CD4-positive, alpha-beta T cell (primary cell): ENCODE measurements around the gene RCAN2. TPM values are rescaled to one million over a fixed set of nuclear protein-coding genes. Genes with fewer than 3 reads are reported as not detected.

ENCODE experiments used
- ATAC-seq: fragments of 200-7000 bp; cut with Tn5 transposase; one replicate; pipeline ENCODE4 v1.10.0; 2022; ENCODE audit warnings: mild to moderate bottlenecking; ENCODE audit not compliant: poor library complexity
- CTCF ChIA-PET: fragments of 350-600 bp; sonication (Branson Sonifier 250); formaldehyde crosslinking; loops from one replicate; lab custom pipeline; 2021; ENCODE audit warnings: antibody characterized with exemption, inconsistent platforms; lab: Charles Lee
- POLR2A ChIA-PET: fragments of 350-600 bp; sonication (Branson Sonifier 250); formaldehyde crosslinking; loops from one replicate; lab custom pipeline; 2021; ENCODE audit warnings: antibody characterized with exemption, inconsistent platforms; lab: Charles Lee
- DNase-seq, 14 experiments: peaks; one replicate each; pipeline ENCODE4 v3.0.0-alpha.2; 2013 to 2020; ENCODE audit warnings: mixed read lengths in 2 of 14
- H3K27ac ChIP-seq, 2 donors: one replicate each; pipeline versions ENCODE4 v1.5.1 to v1.7.0; 2013; ENCODE audit warnings: low read length in 2 of 2, low read depth in 1 of 2, mild to moderate bottlenecking in 1 of 2
- H3K27me3 ChIP-seq, 2 experiments: 1 replicate in 1 of 2; 2 replicates in 1 of 2; pipeline versions ENCODE4 v1.6.1 to v1.7.0; 2013; ENCODE audit warnings: low read length in 2 of 2, control low read depth in 1 of 2, mild to moderate bottlenecking in 1 of 2, moderate library complexity in 1 of 2; ENCODE audit not compliant: insufficient read depth in 2 of 2, control insufficient read depth in 1 of 2
- H3K36me3 ChIP-seq: one replicate; pipeline ENCODE4 v1.6.1; 2013; ENCODE audit warnings: low read length, control low read depth; ENCODE audit not compliant: insufficient read depth
- H3K4me1 ChIP-seq: one replicate; pipeline ENCODE4 v1.6.1; 2013; ENCODE audit warnings: low read length, control low read depth; ENCODE audit not compliant: insufficient read depth
- H3K4me3 ChIP-seq: one replicate; pipeline ENCODE4 v1.5.1; 2013; ENCODE audit warnings: mild to moderate bottlenecking, low read length, moderate library complexity
- H3K9me3 ChIP-seq, 2 experiments: 1 replicate in 1 of 2; 2 replicates in 1 of 2; pipeline versions ENCODE4 v1.6.1 to v1.7.0; 2013; ENCODE audit warnings: low read length in 2 of 2, mild to moderate bottlenecking in 2 of 2, control low read depth in 1 of 2, moderate library complexity in 1 of 2; ENCODE audit not compliant: control insufficient read depth in 1 of 2, insufficient read depth in 1 of 2
- H3K27ac Mint-ChIP-seq: one replicate; pipeline ENCODE4 v1.8.0; 2020; ENCODE audit warnings: mixed read lengths
- H3K27me3 Mint-ChIP-seq: one replicate; pipeline ENCODE4 v1.8.0; 2021; ENCODE audit warnings: mixed read lengths
- H3K36me3 Mint-ChIP-seq: one replicate; pipeline ENCODE4 v1.8.0; 2021; ENCODE audit warnings: low read depth, mixed read lengths
- H3K4me1 Mint-ChIP-seq: one replicate; pipeline ENCODE4 v1.8.0; 2021; ENCODE audit warnings: low read depth, mixed read lengths
- H3K4me3 Mint-ChIP-seq: one replicate; pipeline ENCODE4 v1.8.0; 2020; ENCODE audit warnings: mild to moderate bottlenecking, mixed read lengths
- H3K9me3 Mint-ChIP-seq: one replicate; pipeline ENCODE4 v1.8.0; 2020; ENCODE audit warnings: mixed read lengths
- CTCF ChIP-seq: fragments of 200-600 bp; IDR thresholded peaks from one replicate; pipeline ENCODE4 v1.8.0; 2022; ENCODE audit warnings: antibody characterized with exemption, mild to moderate bottlenecking
- intact Hi-C, 2 experiments: fragments of 100-400 bp; cut with DNase I in 1 of 2; cut with micrococcal nuclease in 1 of 2; formaldehyde crosslinking; loops; one replicate each; pipeline versions ENCODE4 v1.15.1 to v1.9.0; 2023 to 2025; cut with DNase I, micrococcal nuclease
- total RNA-seq, 174 experiments: library from RNA in 2 of 174; stranded (reverse) in 2 of 174; gene quantifications; one replicate each; pipeline ENCODE4 v1.2.3 and lab custom pipeline; 2021 to 2026

RCAN2 gene
- total RNA-seq, 2 experiments from 2014 or later = not detected

GRCh38 chr6:46271107-46271506, 220.1 kb downstream of the RCAN2 start:
- H3K27ac ChIP-seq = no peak overlapping the region
- H3K4me1 Mint-ChIP-seq = no peaks in the 10 kb centered on the region
- H3K36me3 Mint-ChIP-seq = no peaks in the 10 kb centered on the region
- H3K4me3 Mint-ChIP-seq = no peak overlapping the region
- ChIA-PET CTCF (no interaction called here), POLR2A (no interaction called here)
- H3K27ac Mint-ChIP-seq = no peak overlapping the region
- no peak for TF ChIP-seq CTCF
- no peaks in the 10 kb centered on the region for H3K36me3 ChIP-seq
- no peaks in the 10 kb centered on the region for H3K9me3 Mint-ChIP-seq
- no peak overlapping the region for H3K4me3 ChIP-seq
- DNase-seq (no peak), ATAC-seq (no peak)
- H3K27me3 ChIP-seq = no peaks in the 10 kb centered on the region
- intact Hi-C loops = no loop called here
- no peaks in the 10 kb centered on the region for H3K9me3 ChIP-seq
- H3K4me1 ChIP-seq = no peaks in the 10 kb centered on the region
- peaks cover 9% of the 10 kb centered on the region for H3K27me3 Mint-ChIP-seq

GRCh38 chr6:46270336-46270735, 220.9 kb downstream of the RCAN2 start:
- no peak for TF ChIP-seq CTCF
- intact Hi-C loops = no loop called here
- Mint-ChIP-seq H3K27ac (no peak overlapping the region), H3K4me1 (no peaks in the 10 kb centered on the region), H3K36me3 (no peaks in the 10 kb centered on the region), H3K9me3 (no peaks in the 10 kb centered on the region), H3K27me3 (peaks cover 8% of the 10 kb centered on the region), H3K4me3 (no peak overlapping the region)
- no peak for DNase-seq
- no peaks in the 10 kb centered on the region for H3K9me3 ChIP-seq
- no peaks in the 10 kb centered on the region for H3K4me1 ChIP-seq
- no peaks in the 10 kb centered on the region for H3K27me3 ChIP-seq
- H3K4me3 ChIP-seq = no peak overlapping the region
- no peaks in the 10 kb centered on the region for H3K36me3 ChIP-seq
- no peak for ATAC-seq
- ChIA-PET CTCF (no interaction called here), POLR2A (no interaction called here)
- H3K27ac ChIP-seq = no peak overlapping the region

GRCh38 chr6:46269447-46270229, 221.6 kb downstream of the RCAN2 start:
- Mint-ChIP-seq H3K27ac (no peak overlapping the region), H3K27me3 (peaks cover 7% of the 10 kb centered on the region), H3K4me1 (no peaks in the 10 kb centered on the region), H3K36me3 (no peaks in the 10 kb centered on the region), H3K4me3 (no peak overlapping the region), H3K9me3 (no peaks in the 10 kb centered on the region)
- DNase-seq (no peak), ATAC-seq (no peak)
- Histone ChIP-seq H3K27ac (no peak overlapping the region), H3K9me3 (no peaks in the 10 kb centered on the region), H3K27me3 (no peaks in the 10 kb centered on the region), H3K36me3 (no peaks in the 10 kb centered on the region), H3K4me1 (no peaks in the 10 kb centered on the region), H3K4me3 (no peak overlapping the region)
- CTCF ChIA-PET = no interaction called here
- no peak for TF ChIP-seq CTCF
- POLR2A ChIA-PET = no interaction called here
- intact Hi-C loops = no loop called here
